GM23338 (cell line): Measurements from ENCODE around the gene SFI1. TPM values are rescaled to one million over a fixed set of nuclear protein-coding genes. Genes with fewer than 3 reads are reported as not detected.

Experiments
- ATAC-seq: fragments of 200-7000 bp; cut with Tn5 transposase; 3 replicates; pipeline ENCODE4 v1.9.1; 2020
- DNase-seq: peaks from one replicate; pipeline ENCODE4 v3.0.0-alpha.2; 2015; ENCODE audit warnings: low spot score
- H2AFZ ChIP-seq: fragments of 200-600 bp; sonication (generic); 2 replicates; pipeline ENCODE4 v1.8.0; 2016; ENCODE audit warnings: antibody characterized with exemption, mild to moderate bottlenecking, moderate library complexity
- H3F3A ChIP-seq: fragments of 200-600 bp; sonication (generic); replicated peaks from 2 replicates; pipeline ENCODE4 v1.8.0; 2017; ENCODE audit warnings: antibody characterized with exemption, mixed run types, low read depth
- H3K27ac ChIP-seq: fragments of 200-600 bp; sonication (generic); 2 replicates; pipeline ENCODE4 v1.6.1; 2016; ENCODE audit warnings: low read depth
- H3K27me3 ChIP-seq: fragments of 200-600 bp; sonication (generic); 2 replicates; pipeline ENCODE4 v1.8.0; 2016; ENCODE audit warnings: mild to moderate bottlenecking, mixed run types, moderate library complexity; ENCODE audit not compliant: insufficient read depth
- H3K36me3 ChIP-seq: fragments of 200-600 bp; sonication (generic); 2 replicates; pipeline ENCODE4 v1.8.0; 2016; ENCODE audit warnings: mild to moderate bottlenecking; ENCODE audit not compliant: insufficient read depth
- H3K4me1 ChIP-seq: fragments of 200-600 bp; sonication (generic); 2 replicates; pipeline ENCODE4 v1.8.0; 2016; ENCODE audit warnings: mild to moderate bottlenecking, moderate library complexity; ENCODE audit not compliant: insufficient read depth
- H3K4me2 ChIP-seq: fragments of 200-600 bp; sonication (generic); 2 replicates; pipeline ENCODE4 v1.7.1; 2017; ENCODE audit warnings: mixed run types
- H3K4me3 ChIP-seq: fragments of 200-600 bp; sonication (generic); 2 replicates; pipeline ENCODE4 v1.6.1; 2016; ENCODE audit warnings: mixed run types
- H3K79me2 ChIP-seq: fragments of 200-600 bp; sonication (generic); replicated peaks from 2 replicates; pipeline ENCODE4 v1.8.0; 2017; ENCODE audit warnings: mild to moderate bottlenecking; ENCODE audit not compliant: insufficient read depth
- H3K9me2 ChIP-seq: fragments of 200-600 bp; sonication (generic); 2 replicates; pipeline ENCODE4 v1.8.0; 2017; ENCODE audit not compliant: insufficient read depth
- H4K20me1 ChIP-seq: fragments of 200-600 bp; sonication (generic); replicated peaks from 2 replicates; pipeline ENCODE4 v1.8.0; 2017; ENCODE audit warnings: mild to moderate bottlenecking; ENCODE audit not compliant: insufficient read depth
- H3K27ac Mint-ChIP-seq: 2 replicates; pipeline ENCODE4 v1.8.0; 2020; ENCODE audit warnings: inconsistent platforms, mild to moderate bottlenecking, moderate library complexity, mixed read lengths
- H3K27me3 Mint-ChIP-seq: 3 replicates; pipeline ENCODE4 v1.8.0; 2022; ENCODE audit warnings: low read depth, mild to moderate bottlenecking, moderate library complexity, mixed read lengths, inconsistent platforms; ENCODE audit not compliant: insufficient read depth, poor library complexity
- H3K36me3 Mint-ChIP-seq: 3 replicates; pipeline ENCODE4 v1.8.0; 2021; ENCODE audit warnings: low read depth, mild to moderate bottlenecking, inconsistent platforms, moderate library complexity, mixed read lengths
- H3K4me1 Mint-ChIP-seq: 3 replicates; pipeline ENCODE4 v1.8.0; 2020; ENCODE audit warnings: mild to moderate bottlenecking, inconsistent platforms, mixed read lengths
- H3K4me3 Mint-ChIP-seq: 3 replicates; pipeline ENCODE4 v1.8.0; 2021; ENCODE audit warnings: moderate library complexity, mild to moderate bottlenecking, inconsistent platforms, mixed read lengths
- H3K9me3 Mint-ChIP-seq: 3 replicates; pipeline ENCODE4 v1.8.0; 2020; ENCODE audit warnings: moderate library complexity, mild to moderate bottlenecking, inconsistent platforms, mixed read lengths
- EZH2phosphoT487 ChIP-seq: fragments of 200-600 bp; sonication (generic); IDR thresholded peaks from one replicate; pipeline ENCODE4 v1.8.1; 2018; ENCODE audit warnings: antibody characterized with exemption; ENCODE audit not compliant: unreplicated experiment
- JUNB ChIP-seq: IDR thresholded peaks from one replicate; pipeline ENCODE4 v1.6.1; 2016; ENCODE audit warnings: antibody characterized with exemption; ENCODE audit not compliant: unreplicated experiment
- POLR2AphosphoS5 ChIP-seq: IDR thresholded peaks from 2 replicates; pipeline ENCODE4 v1.6.1; 2016; ENCODE audit warnings: antibody characterized with exemption, low read depth
- ZNF331 ChIP-seq: fragments of 250-450 bp; sonication (Bioruptor Pico); IDR thresholded peaks from 2 replicates; pipeline ENCODE4 v1.5.0; 2020; ENCODE audit warnings: low read depth, mild to moderate bottlenecking, moderate library complexity
- polyA plus RNA-seq: library from polyadenylated mRNA; unstranded; fragments of >200 nt; fragmentation: Nextera tagmentation; extraction: Ambion mirVana; gene quantifications from 2 replicates; pipeline ENCODE4 v1.2.1, GENCODE V29; 2016
- total RNA-seq: library from RNA; depleted of rRNA; stranded (reverse); fragments of >200 nt; shearing (Covaris generic); gene quantifications from 2 replicates; pipeline ENCODE4 v1.2.3, GENCODE V29; 2014
- TF ChIP-seq, protein P1 (sequence below): IDR thresholded peaks from one replicate; pipeline ENCODE4 v1.6.1; 2018; ENCODE audit warnings: antibody characterized with exemption; ENCODE audit not compliant: unreplicated experiment
- TF ChIP-seq, protein P2 (sequence below), 2 experiments: fragments of 200-600 bp in 1 of 2; sonication (generic) in 1 of 2; conservative IDR thresholded peaks; 2 replicates each; pipeline versions ENCODE4 v1.5.1 to v1.6.1; 2016 to 2017; ENCODE audit warnings: antibody characterized with exemption in 2 of 2, low read depth in 2 of 2, mild to moderate bottlenecking in 2 of 2, moderate library complexity in 1 of 2
- TF ChIP-seq, protein P3 (sequence below): IDR thresholded peaks from 2 replicates; pipeline ENCODE4 v1.6.1; 2016; ENCODE audit warnings: antibody characterized with exemption

SFI1 gene
- total and polyA plus RNA-seq, 2 experiments from 2014 or later, result 16.7 to 25.6 TPM

DNA sequence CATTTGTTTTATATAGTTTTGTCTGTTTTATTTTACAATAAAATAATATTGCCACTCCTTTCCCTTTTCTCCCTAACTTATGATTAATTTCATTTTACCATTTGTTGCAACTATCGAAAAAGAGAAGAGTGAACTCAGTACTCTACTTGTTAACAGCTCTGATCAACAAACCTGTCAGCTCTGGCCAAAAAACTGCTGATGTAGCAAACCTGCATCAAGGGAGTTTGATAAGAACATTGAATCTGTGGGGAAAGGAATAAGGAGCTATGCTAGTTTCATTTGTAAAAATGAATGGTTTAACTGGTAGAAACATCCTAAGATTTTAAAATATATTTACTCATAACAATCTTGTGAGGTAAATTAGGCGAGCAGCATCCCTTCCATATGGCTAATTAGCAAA lies 49.6 kb upstream of the SFI1 start (continued):
- TF ChIP-seq, protein P1, sequence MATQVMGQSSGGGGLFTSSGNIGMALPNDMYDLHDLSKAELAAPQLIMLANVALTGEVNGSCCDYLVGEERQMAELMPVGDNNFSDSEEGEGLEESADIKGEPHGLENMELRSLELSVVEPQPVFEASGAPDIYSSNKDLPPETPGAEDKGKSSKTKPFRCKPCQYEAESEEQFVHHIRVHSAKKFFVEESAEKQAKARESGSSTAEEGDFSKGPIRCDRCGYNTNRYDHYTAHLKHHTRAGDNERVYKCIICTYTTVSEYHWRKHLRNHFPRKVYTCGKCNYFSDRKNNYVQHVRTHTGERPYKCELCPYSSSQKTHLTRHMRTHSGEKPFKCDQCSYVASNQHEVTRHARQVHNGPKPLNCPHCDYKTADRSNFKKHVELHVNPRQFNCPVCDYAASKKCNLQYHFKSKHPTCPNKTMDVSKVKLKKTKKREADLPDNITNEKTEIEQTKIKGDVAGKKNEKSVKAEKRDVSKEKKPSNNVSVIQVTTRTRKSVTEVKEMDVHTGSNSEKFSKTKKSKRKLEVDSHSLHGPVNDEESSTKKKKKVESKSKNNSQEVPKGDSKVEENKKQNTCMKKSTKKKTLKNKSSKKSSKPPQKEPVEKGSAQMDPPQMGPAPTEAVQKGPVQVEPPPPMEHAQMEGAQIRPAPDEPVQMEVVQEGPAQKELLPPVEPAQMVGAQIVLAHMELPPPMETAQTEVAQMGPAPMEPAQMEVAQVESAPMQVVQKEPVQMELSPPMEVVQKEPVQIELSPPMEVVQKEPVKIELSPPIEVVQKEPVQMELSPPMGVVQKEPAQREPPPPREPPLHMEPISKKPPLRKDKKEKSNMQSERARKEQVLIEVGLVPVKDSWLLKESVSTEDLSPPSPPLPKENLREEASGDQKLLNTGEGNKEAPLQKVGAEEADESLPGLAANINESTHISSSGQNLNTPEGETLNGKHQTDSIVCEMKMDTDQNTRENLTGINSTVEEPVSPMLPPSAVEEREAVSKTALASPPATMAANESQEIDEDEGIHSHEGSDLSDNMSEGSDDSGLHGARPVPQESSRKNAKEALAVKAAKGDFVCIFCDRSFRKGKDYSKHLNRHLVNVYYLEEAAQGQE, result no peak
- TF ChIP-seq, protein P2, sequence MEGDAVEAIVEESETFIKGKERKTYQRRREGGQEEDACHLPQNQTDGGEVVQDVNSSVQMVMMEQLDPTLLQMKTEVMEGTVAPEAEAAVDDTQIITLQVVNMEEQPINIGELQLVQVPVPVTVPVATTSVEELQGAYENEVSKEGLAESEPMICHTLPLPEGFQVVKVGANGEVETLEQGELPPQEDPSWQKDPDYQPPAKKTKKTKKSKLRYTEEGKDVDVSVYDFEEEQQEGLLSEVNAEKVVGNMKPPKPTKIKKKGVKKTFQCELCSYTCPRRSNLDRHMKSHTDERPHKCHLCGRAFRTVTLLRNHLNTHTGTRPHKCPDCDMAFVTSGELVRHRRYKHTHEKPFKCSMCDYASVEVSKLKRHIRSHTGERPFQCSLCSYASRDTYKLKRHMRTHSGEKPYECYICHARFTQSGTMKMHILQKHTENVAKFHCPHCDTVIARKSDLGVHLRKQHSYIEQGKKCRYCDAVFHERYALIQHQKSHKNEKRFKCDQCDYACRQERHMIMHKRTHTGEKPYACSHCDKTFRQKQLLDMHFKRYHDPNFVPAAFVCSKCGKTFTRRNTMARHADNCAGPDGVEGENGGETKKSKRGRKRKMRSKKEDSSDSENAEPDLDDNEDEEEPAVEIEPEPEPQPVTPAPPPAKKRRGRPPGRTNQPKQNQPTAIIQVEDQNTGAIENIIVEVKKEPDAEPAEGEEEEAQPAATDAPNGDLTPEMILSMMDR (conservative IDR thresholded peaks at IDR 0.05; ENCODE audit: low read depth in 2 of 2), result no peak
- TF ChIP-seq POLR2AphosphoS5, result no peak
- no peak for TF ChIP-seq ZNF331
- TF ChIP-seq, protein P3, sequence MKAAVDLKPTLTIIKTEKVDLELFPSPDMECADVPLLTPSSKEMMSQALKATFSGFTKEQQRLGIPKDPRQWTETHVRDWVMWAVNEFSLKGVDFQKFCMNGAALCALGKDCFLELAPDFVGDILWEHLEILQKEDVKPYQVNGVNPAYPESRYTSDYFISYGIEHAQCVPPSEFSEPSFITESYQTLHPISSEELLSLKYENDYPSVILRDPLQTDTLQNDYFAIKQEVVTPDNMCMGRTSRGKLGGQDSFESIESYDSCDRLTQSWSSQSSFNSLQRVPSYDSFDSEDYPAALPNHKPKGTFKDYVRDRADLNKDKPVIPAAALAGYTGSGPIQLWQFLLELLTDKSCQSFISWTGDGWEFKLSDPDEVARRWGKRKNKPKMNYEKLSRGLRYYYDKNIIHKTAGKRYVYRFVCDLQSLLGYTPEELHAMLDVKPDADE, result no peak

DNA sequence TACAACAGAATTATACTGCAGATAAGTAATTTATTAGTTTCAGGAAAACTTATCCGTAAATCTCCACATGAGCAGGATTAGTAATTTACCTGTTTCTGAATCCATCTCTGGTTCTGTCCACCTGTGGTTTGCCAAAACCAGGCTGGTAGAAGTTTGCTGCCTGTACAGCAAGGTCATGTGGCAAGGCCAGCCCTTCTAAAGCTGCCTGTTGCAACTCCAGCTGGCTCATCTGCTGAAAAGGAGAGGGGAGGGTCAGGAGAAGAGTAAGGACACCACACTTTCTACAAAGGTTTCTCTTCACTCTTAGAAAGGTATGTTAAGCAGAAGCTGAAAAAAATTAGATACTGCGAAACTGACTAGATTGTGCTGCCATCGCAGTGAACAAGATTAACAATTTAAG lies 49.0 kb upstream of the SFI1 start:
- no peak overlapping the region for H3K27ac Mint-ChIP-seq
- Histone ChIP-seq H3K4me1 (no peaks in the 10 kb centered on the region), H3K36me3 (peaks cover 7% of the 10 kb centered on the region), H3K27me3 (no peaks in the 10 kb centered on the region), H3K27ac (no peak overlapping the region), H3K4me2 (no peak overlapping the region), H2AFZ (no peak overlapping the region), H4K20me1 (peaks cover 5% of the 10 kb centered on the region; the same call in 1 of the 2 replicates), H3K9me2 (no peaks in the 10 kb centered on the region), H3K79me2 (no peaks in the 10 kb centered on the region), H3F3A (peaks cover 10% of the 10 kb centered on the region; the same call in 1 of the 2 replicates), H3K4me3 (no peak overlapping the region)
- H3K4me1 Mint-ChIP-seq, result no peaks in the 10 kb centered on the region
- no peak overlapping the region for H3K4me3 Mint-ChIP-seq
- no peaks in the 10 kb centered on the region for H3K27me3 Mint-ChIP-seq
- TF ChIP-seq EZH2phosphoT487, result no peak
- TF ChIP-seq JUNB, result no peak
- TF ChIP-seq, protein P3, result no peak
- H3K9me3 Mint-ChIP-seq, result no peaks in the 10 kb centered on the region
- DNase-seq, result no peak
- ATAC-seq, result no peak
- peaks cover 17% of the 10 kb centered on the region for H3K36me3 Mint-ChIP-seq
